ENCODE results near the gene ZNF674. TPM values are rescaled to one million over a fixed set of nuclear protein-coding genes. Genes with fewer than 3 reads are reported as not detected.
"Not testable (repeated sequence)": the region's sequence is repeated elsewhere in the genome, so short reads cannot be mapped to it uniquely, and the experiment has no call there.

The ZNF674 gene
- total and polyA plus RNA-seq, 2 donors (not counting 1 experiment from before 2014, with no cell fraction given), result 0.84 to 2.3 TPM

- Histone ChIP-seq H3K9ac (ENCODE audit: low read length) (no peak overlapping the region), H4K20me1 (ENCODE audit: control insufficient read depth, insufficient read depth, low read length, poor library complexity, severe bottlenecking) (no peaks in the 10 kb centered on the region), H3K4me1 (ENCODE audit: control insufficient read depth in 2 of 2, insufficient read depth in 2 of 2, low read length in 2 of 2) (peaks cover 5 to 12% of the 10 kb centered on the region in 2 donors), H3K4me3 (ENCODE audit: control extremely low read depth in 1 of 5, extremely low read depth in 1 of 5, insufficient read depth in 1 of 5, low read depth in 2 of 5, low read length in 4 of 5) (no peak overlapping the region), H3K9me3 (ENCODE audit: control extremely low read depth in 1 of 3, control insufficient read depth in 2 of 3, insufficient read depth in 1 of 3, low read length in 2 of 3) (no peaks in the 10 kb centered on the region), H3K36me3 (replicated peaks in 1 of 2; ENCODE audit: control extremely low read depth in 1 of 2, control insufficient read depth in 1 of 2, extremely low read depth in 1 of 2, insufficient read depth in 2 of 2, low read length in 1 of 2) (no peaks in the 10 kb centered on the region), H3K79me2 (ENCODE audit: control insufficient read depth, insufficient read depth, low read length) (peaks cover 11% of the 10 kb centered on the region), H3K27me3 (replicated peaks in 1 of 4; ENCODE audit: control extremely low read depth in 1 of 4, control insufficient read depth in 3 of 4, insufficient read depth in 4 of 4, low read length in 3 of 4) (no peaks in the 10 kb centered on the region), H2AFZ (ENCODE audit: insufficient read depth, low read depth, low read length, poor library complexity, severe bottlenecking) (no peak overlapping the region), H3K4me2 (replicated peaks; ENCODE audit: low read depth, low read length, poor library complexity, severe bottlenecking) (no peak overlapping the region), H3K27ac (ENCODE audit: low read length in 2 of 2) (no peak overlapping the region)
- no peak for TF ChIP-seq EZH2 (IDR thresholded peaks at IDR 0.05; ENCODE audit: borderline replicate concordance, insufficient read depth, low read depth, low read length, poor library complexity, severe bottlenecking)
- no peak for TF ChIP-seq CTCF (IDR thresholded peaks at IDR 0.05)
- WGBS (ENCODE audit: insufficient coverage), result no CpG with 5 or more reads among the region's 1 CpG
- Mint-ChIP-seq H3K9me3 (ENCODE audit: insufficient read depth) (no peaks in the 10 kb centered on the region), H3K4me3 (no peak overlapping the region), H3K27ac (no peak overlapping the region), H3K27me3 (no peaks in the 10 kb centered on the region), H3K4me1 (peaks cover 17% of the 10 kb centered on the region)
- ChIA-PET POLR2A (no interaction called here), CTCF (no interaction called here)
- intact Hi-C loops (cut with micrococcal nuclease), result no loop called here
- ATAC-seq (ENCODE audit: low read depth), result no peak
- DNase-seq, result no peak
Observed at GRCh38 chrX:46549914-46550313, 4.7 kb upstream of the ZNF674 start.

DNA sequence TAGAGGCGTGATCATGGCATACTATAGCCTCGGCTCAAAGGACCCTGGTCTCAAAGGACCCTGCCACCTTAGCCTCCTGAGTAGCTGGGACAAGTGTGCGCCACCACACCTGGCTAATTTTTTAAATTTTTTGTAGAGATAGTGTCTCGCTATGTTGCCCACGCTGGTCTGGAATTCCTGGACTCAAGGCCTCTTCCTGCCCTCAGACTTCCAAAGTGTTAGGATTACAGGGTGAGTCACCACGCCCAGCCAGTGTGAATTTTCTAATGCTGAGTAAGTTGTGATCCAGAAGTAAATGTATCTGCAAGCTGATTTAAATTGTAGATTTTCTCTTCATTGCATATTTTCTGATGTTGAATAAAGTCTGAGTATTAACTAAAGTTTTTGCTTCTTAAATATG lies 2.6 kb upstream of the ZNF674 start:
- Histone ChIP-seq H3K4me1 (ENCODE audit: control insufficient read depth in 2 of 2, insufficient read depth in 2 of 2, low read length in 2 of 2) (peaks cover 5 to 17% of the 10 kb centered on the region in 2 donors), H3K79me2 (ENCODE audit: control insufficient read depth, insufficient read depth, low read length) (peaks cover 11% of the 10 kb centered on the region), H3K9me3 (ENCODE audit: control extremely low read depth in 1 of 3, control insufficient read depth in 2 of 3, insufficient read depth in 1 of 3, low read length in 2 of 3) (no peaks in the 10 kb centered on the region), H2AFZ (ENCODE audit: insufficient read depth, low read depth, low read length, poor library complexity, severe bottlenecking) (no peak overlapping the region), H3K4me3 (ENCODE audit: control extremely low read depth in 1 of 5, extremely low read depth in 1 of 5, insufficient read depth in 1 of 5, low read depth in 2 of 5, low read length in 4 of 5) (no peak overlapping the region), H3K27ac (ENCODE audit: low read length in 2 of 2) (no peak overlapping the region), H3K27me3 (replicated peaks in 1 of 4; ENCODE audit: control extremely low read depth in 1 of 4, control insufficient read depth in 3 of 4, insufficient read depth in 4 of 4, low read length in 3 of 4) (no peaks in the 10 kb centered on the region), H4K20me1 (ENCODE audit: control insufficient read depth, insufficient read depth, low read length, poor library complexity, severe bottlenecking) (no peaks in the 10 kb centered on the region), H3K36me3 (replicated peaks in 1 of 2; ENCODE audit: control extremely low read depth in 1 of 2, control insufficient read depth in 1 of 2, extremely low read depth in 1 of 2, insufficient read depth in 2 of 2, low read length in 1 of 2) (no peaks in the 10 kb centered on the region), H3K9ac (ENCODE audit: low read length) (no peak overlapping the region), H3K4me2 (replicated peaks; ENCODE audit: low read depth, low read length, poor library complexity, severe bottlenecking) (no peak overlapping the region)
- 100% methylated on average over 2 of the region's 6 CpGs for WGBS (ENCODE audit: insufficient coverage)
- no peaks in the 10 kb centered on the region for H3K9me3 Mint-ChIP-seq (ENCODE audit: insufficient read depth)
- H3K27ac Mint-ChIP-seq, result no peak overlapping the region
- CTCF ChIA-PET, result no interaction called here
- intact Hi-C loops (cut with micrococcal nuclease), result no loop called here
- POLR2A ChIA-PET, result no interaction called here
- no peak overlapping the region for H3K4me3 Mint-ChIP-seq
- DNase-seq, result no peak
- H3K27me3 Mint-ChIP-seq, result no peaks in the 10 kb centered on the region
- ATAC-seq (ENCODE audit: low read depth), result no peak
- TF ChIP-seq CTCF (IDR thresholded peaks at IDR 0.05), result no peak
- no peak for TF ChIP-seq EZH2 (IDR thresholded peaks at IDR 0.05; ENCODE audit: borderline replicate concordance, insufficient read depth, low read depth, low read length, poor library complexity, severe bottlenecking)
- H3K4me1 Mint-ChIP-seq, result peaks cover 28% of the 10 kb centered on the region

DNA sequence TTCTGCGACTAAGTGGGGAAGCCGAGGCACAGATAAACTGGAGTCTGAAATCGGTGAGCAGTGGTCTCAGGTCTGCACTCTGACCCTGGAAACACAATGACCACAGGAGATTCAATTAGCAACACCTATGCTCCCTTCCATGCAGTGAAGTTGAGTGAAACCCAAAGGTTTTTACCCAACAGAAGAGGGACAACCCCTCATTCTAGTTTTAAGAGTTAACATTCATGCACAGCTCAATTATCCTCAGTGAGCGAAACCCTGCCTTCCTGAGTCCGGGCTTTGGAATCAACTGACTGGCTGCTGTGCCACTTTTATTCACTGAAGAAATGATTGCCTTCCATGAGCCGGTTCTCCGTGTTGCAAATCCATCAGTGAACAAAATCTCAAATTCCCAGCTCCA lies 694 bp downstream of the ZNF674 start:
- H3K27me3 ChIP-seq (replicated peaks in 1 of 4; ENCODE audit: control extremely low read depth in 1 of 4, control insufficient read depth in 3 of 4, insufficient read depth in 4 of 4, low read length in 3 of 4); H3K9me3 Mint-ChIP-seq (ENCODE audit: insufficient read depth); H3K27me3 Mint-ChIP-seq; POLR2A ChIA-PET; H4K20me1 ChIP-seq (ENCODE audit: control insufficient read depth, insufficient read depth, low read length, poor library complexity, severe bottlenecking); CTCF ChIA-PET; H3K9me3 ChIP-seq (ENCODE audit: control extremely low read depth in 1 of 3, control insufficient read depth in 2 of 3, insufficient read depth in 1 of 3, low read length in 2 of 3); DNase-seq; H3K36me3 ChIP-seq (replicated peaks in 1 of 2; ENCODE audit: control extremely low read depth in 1 of 2, control insufficient read depth in 1 of 2, extremely low read depth in 1 of 2, insufficient read depth in 2 of 2, low read length in 1 of 2); ATAC-seq (ENCODE audit: low read depth): not testable (repeated sequence)
- H2AFZ ChIP-seq (ENCODE audit: insufficient read depth, low read depth, low read length, poor library complexity, severe bottlenecking), result peak overlapping the region; percentile 82
- H3K79me2 ChIP-seq (ENCODE audit: control insufficient read depth, insufficient read depth, low read length), result peaks cover 11% of the 10 kb centered on the region
- 29% methylated on average over 2 of the region's 7 CpGs for WGBS (ENCODE audit: insufficient coverage)
- intact Hi-C loops (cut with micrococcal nuclease), result loop anchor here (2.0 kb wide), 1 partner anchor 18 kb away; no protein-coding TSS in a partner anchor
- peak overlapping the region; percentile 42 to 81 (median 76) for H3K4me3 ChIP-seq (ENCODE audit: control extremely low read depth in 1 of 5, extremely low read depth in 1 of 5, insufficient read depth in 1 of 5, low read depth in 2 of 5, low read length in 4 of 5)
- H3K27ac Mint-ChIP-seq, result peak overlapping the region; percentile 95
- H3K9ac ChIP-seq (ENCODE audit: low read length), result peak overlapping the region; percentile 83
- peaks cover 5 to 17% of the 10 kb centered on the region in 2 donors for H3K4me1 ChIP-seq (ENCODE audit: control insufficient read depth in 2 of 2, insufficient read depth in 2 of 2, low read length in 2 of 2)
- H3K27ac ChIP-seq (ENCODE audit: low read length in 2 of 2), result peak overlapping the region; percentile 64 to 81
- H3K4me2 ChIP-seq (replicated peaks; ENCODE audit: low read depth, low read length, poor library complexity, severe bottlenecking), result peak overlapping the region; percentile 79
- peaks cover 28% of the 10 kb centered on the region for H3K4me1 Mint-ChIP-seq
- H3K4me3 Mint-ChIP-seq, result peak overlapping the region; percentile 92
